Fibroblast of lung (primary cell): Measurements from ENCODE around the gene GNAT3. TPM values are rescaled to one million over a fixed set of nuclear protein-coding genes. Genes with fewer than 3 reads are reported as not detected.

ENCODE experiments used
- DNase-seq, 2 donors: peaks; one replicate each; pipeline versions ENCODE4 v3.0.0 to v3.0.0-alpha.2; 2010; ENCODE audit warnings: low read depth in 2 of 2
- H2AFZ ChIP-seq: 2 replicates; pipeline ENCODE4 v1.5.1; 2012; ENCODE audit warnings: low read length, control low read depth, inconsistent platforms
- H3K27ac ChIP-seq: 2 replicates; pipeline ENCODE4 v1.5.1; 2011; ENCODE audit warnings: low read length, control low read depth; ENCODE audit not compliant: insufficient read depth
- H3K27me3 ChIP-seq: 2 replicates; pipeline ENCODE4 v1.5.1; 2011; ENCODE audit warnings: mild to moderate bottlenecking, low read length; ENCODE audit not compliant: control insufficient read depth, insufficient read depth
- H3K36me3 ChIP-seq: 2 replicates; pipeline ENCODE4 v1.5.1; 2011; ENCODE audit warnings: low read length; ENCODE audit not compliant: control insufficient read depth, insufficient read depth
- H3K4me1 ChIP-seq: 2 replicates; pipeline ENCODE4 v1.5.1; 2011; ENCODE audit warnings: low read length; ENCODE audit not compliant: control insufficient read depth, insufficient read depth; ENCODE audit errors: extremely low read depth
- H3K4me2 ChIP-seq: 2 replicates; pipeline ENCODE4 v1.5.1; 2011; ENCODE audit warnings: low read length, control low read depth; ENCODE audit not compliant: insufficient read depth; ENCODE audit errors: extremely low read depth
- H3K4me3 ChIP-seq, 4 experiments: fragments of 200-600 bp in 1 of 4; sonication (generic) in 1 of 4; replicated peaks in 1 of 4; 2 replicates each; pipeline ENCODE4 v1.5.1; 2011 to 2016; ENCODE audit warnings: low read length in 4 of 4, low read depth in 3 of 4, mild to moderate bottlenecking in 3 of 4, control low read depth in 2 of 4, inconsistent platforms in 1 of 4, mixed read lengths in 1 of 4; ENCODE audit not compliant: insufficient read depth in 1 of 4; ENCODE audit errors: control extremely low read depth in 1 of 4
- H3K79me2 ChIP-seq: 2 replicates; pipeline ENCODE4 v1.5.1; 2012; ENCODE audit warnings: mild to moderate bottlenecking, low read length, inconsistent platforms; ENCODE audit not compliant: control insufficient read depth, insufficient read depth
- H3K9ac ChIP-seq: 2 replicates; pipeline ENCODE4 v1.5.1; 2011; ENCODE audit warnings: mild to moderate bottlenecking, low read length, control low read depth; ENCODE audit not compliant: insufficient read depth
- H3K9me3 ChIP-seq: 2 replicates; pipeline ENCODE4 v1.5.1; 2012; ENCODE audit warnings: low read depth, low read length; ENCODE audit not compliant: control insufficient read depth, insufficient read depth
- H4K20me1 ChIP-seq: 2 replicates; pipeline ENCODE4 v1.5.1; 2011; ENCODE audit warnings: low read length; ENCODE audit not compliant: control insufficient read depth, insufficient read depth; ENCODE audit errors: extremely low read depth
- CTCF ChIP-seq, 2 donors: IDR thresholded peaks in 1 of 2; conservative IDR thresholded peaks in 1 of 2; 1 replicate in 1 of 2; 2 replicates in 1 of 2; pipeline ENCODE4 v1.5.1; 2011 to 2012; ENCODE audit warnings: low read length in 2 of 2, control low read depth in 1 of 2, inconsistent platforms in 1 of 2, low read depth in 1 of 2, mild to moderate bottlenecking in 1 of 2
- EZH2 ChIP-seq: IDR thresholded peaks from 2 replicates; pipeline ENCODE4 v1.5.1; 2012; ENCODE audit warnings: low read length, control low read depth, mild to moderate bottlenecking; ENCODE audit errors: missing control alignments
- polyA plus RNA-seq, 2 donors: library from polyadenylated mRNA; depleted of rRNA in 1 of 2; stranded (reverse) in 1 of 2; unstranded in 1 of 2; fragments of >200 nt; gene quantifications; 2 replicates each; pipeline ENCODE4 v1.2.1, GENCODE V29; 2011 to 2012; ENCODE audit warnings: missing spikeins in 1 of 2
- total RNA-seq: library from RNA; depleted of rRNA; stranded (reverse); fragments of >200 nt; gene quantifications from 2 replicates; pipeline ENCODE4 v1.2.1, GENCODE V29; 2014

GNAT3 gene
- total and polyA plus RNA-seq, 2 donors (not counting 1 experiment from before 2014, with no cell fraction given) = not detected

- Histone ChIP-seq H3K27me3 (no peaks in the 10 kb centered on the region), H3K79me2 (no peaks in the 10 kb centered on the region), H3K4me3 (no peak overlapping the region), H3K27ac (no peak overlapping the region), H3K9ac (no peak overlapping the region), H2AFZ (no peak overlapping the region), H3K9me3 (no peaks in the 10 kb centered on the region), H3K4me2 (no peak overlapping the region), H4K20me1 (no peaks in the 10 kb centered on the region), H3K4me1 (peaks cover 4% of the 10 kb centered on the region), H3K36me3 (no peaks in the 10 kb centered on the region)
- peak in 1 of 2 donors; percentile 20 for DNase-seq
- TF ChIP-seq CTCF (conservative IDR thresholded peaks at IDR 0.05 in 1 of 2, IDR thresholded peaks at IDR 0.05 in 1 of 2; ENCODE audit: low read depth in 1 of 2, low read length in 2 of 2) (no peak), EZH2 (no peak)
These were observed 37.1 kb upstream of the GNAT3 start for GRCh38 chr7:80548840-80549530.

- no peak overlapping the region for H3K4me3 ChIP-seq
- H4K20me1 ChIP-seq = no peaks in the 10 kb centered on the region
- no peaks in the 10 kb centered on the region for H3K9me3 ChIP-seq
- no peak overlapping the region for H3K27ac ChIP-seq
- peaks cover 8% of the 10 kb centered on the region for H3K4me1 ChIP-seq
- H3K27me3 ChIP-seq = no peaks in the 10 kb centered on the region
- DNase-seq = peak; percentile 83 to 97
- TF ChIP-seq CTCF (conservative IDR thresholded peaks at IDR 0.05 in 1 of 2, IDR thresholded peaks at IDR 0.05 in 1 of 2; ENCODE audit: low read depth in 1 of 2, low read length in 2 of 2) (no peak), EZH2 (no peak)
- H3K9ac ChIP-seq = no peak overlapping the region
- H3K79me2 ChIP-seq = no peaks in the 10 kb centered on the region
- no peak overlapping the region for H3K4me2 ChIP-seq
- no peaks in the 10 kb centered on the region for H3K36me3 ChIP-seq
- H2AFZ ChIP-seq = no peak overlapping the region
These were observed 30.5 kb upstream of the GNAT3 start for GRCh38 chr7:80542398-80542797.

- H3K27me3 ChIP-seq = no peaks in the 10 kb centered on the region
- no peak overlapping the region for H2AFZ ChIP-seq
- H3K9me3 ChIP-seq = no peaks in the 10 kb centered on the region
- H3K9ac ChIP-seq = no peak overlapping the region
- H3K36me3 ChIP-seq = no peaks in the 10 kb centered on the region
- no peak overlapping the region for H3K4me3 ChIP-seq
- H3K4me1 ChIP-seq = peaks cover 8% of the 10 kb centered on the region
- no peaks in the 10 kb centered on the region for H4K20me1 ChIP-seq
- no peak overlapping the region for H3K4me2 ChIP-seq
- H3K27ac ChIP-seq = no peak overlapping the region
- DNase-seq = peak in 1 of 2 donors; percentile 39
- no peaks in the 10 kb centered on the region for H3K79me2 ChIP-seq
- TF ChIP-seq EZH2 (no peak), CTCF (conservative IDR thresholded peaks at IDR 0.05 in 1 of 2, IDR thresholded peaks at IDR 0.05 in 1 of 2; ENCODE audit: low read depth in 1 of 2, low read length in 2 of 2) (no peak)
These were observed 29.0 kb upstream of the GNAT3 start for GRCh38 chr7:80540836-80541235.
